A673 (cell line): Measurements from ENCODE around the gene SLC8A2.

Experiments used
- EZH2 ChIP-seq: fragments of 200-600 bp; sonication (generic); IDR thresholded peaks from 2 replicates; pipeline ENCODE4 v1.6.1; 2017; ENCODE audit warnings: borderline replicate concordance, low read depth, mild to moderate bottlenecking, mixed read lengths, antibody characterized with exemption, low read length; ENCODE audit not compliant: poor library complexity, severe bottlenecking
- TF ChIP-seq, protein P1 (sequence below): fragments of 300-800, 200-600 bp; sonication (generic); conservative IDR thresholded peaks from 2 replicates; pipeline ENCODE4 v1.5.1; 2017; ENCODE audit warnings: low read depth, mild to moderate bottlenecking, antibody characterized with exemption, low read length, moderate library complexity, mixed read lengths

DNA sequence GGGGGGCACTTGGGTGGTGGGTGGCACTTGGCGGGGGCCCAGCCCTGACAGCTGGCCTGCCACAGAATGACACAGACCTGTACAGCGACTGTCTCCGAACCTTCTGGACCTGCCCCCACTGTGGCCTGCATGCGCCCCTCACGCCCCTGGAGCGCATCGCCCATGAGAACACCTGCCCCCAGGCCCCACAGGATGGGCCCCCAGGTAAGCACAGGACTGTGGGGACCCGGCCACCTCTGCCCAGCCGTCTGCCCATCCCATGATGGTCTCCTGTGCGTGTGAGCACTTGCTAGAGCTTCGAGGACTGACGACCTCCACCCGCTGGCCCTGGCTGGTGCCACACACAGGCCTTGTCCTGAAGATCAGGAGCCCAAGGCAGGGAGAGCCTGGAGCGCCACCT is 90.6 kb downstream of the SLC8A2 start:
- TF ChIP-seq, protein P1, sequence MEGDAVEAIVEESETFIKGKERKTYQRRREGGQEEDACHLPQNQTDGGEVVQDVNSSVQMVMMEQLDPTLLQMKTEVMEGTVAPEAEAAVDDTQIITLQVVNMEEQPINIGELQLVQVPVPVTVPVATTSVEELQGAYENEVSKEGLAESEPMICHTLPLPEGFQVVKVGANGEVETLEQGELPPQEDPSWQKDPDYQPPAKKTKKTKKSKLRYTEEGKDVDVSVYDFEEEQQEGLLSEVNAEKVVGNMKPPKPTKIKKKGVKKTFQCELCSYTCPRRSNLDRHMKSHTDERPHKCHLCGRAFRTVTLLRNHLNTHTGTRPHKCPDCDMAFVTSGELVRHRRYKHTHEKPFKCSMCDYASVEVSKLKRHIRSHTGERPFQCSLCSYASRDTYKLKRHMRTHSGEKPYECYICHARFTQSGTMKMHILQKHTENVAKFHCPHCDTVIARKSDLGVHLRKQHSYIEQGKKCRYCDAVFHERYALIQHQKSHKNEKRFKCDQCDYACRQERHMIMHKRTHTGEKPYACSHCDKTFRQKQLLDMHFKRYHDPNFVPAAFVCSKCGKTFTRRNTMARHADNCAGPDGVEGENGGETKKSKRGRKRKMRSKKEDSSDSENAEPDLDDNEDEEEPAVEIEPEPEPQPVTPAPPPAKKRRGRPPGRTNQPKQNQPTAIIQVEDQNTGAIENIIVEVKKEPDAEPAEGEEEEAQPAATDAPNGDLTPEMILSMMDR = no peak
- no peak for TF ChIP-seq EZH2
